ENCODE data around the gene NAV2. TPM values are rescaled to one million over a fixed set of nuclear protein-coding genes. Genes with fewer than 3 reads are reported as not detected.

The NAV2 gene
- total RNA-seq, 1 experiment from 2014 or later = 1.8 TPM

DNA sequence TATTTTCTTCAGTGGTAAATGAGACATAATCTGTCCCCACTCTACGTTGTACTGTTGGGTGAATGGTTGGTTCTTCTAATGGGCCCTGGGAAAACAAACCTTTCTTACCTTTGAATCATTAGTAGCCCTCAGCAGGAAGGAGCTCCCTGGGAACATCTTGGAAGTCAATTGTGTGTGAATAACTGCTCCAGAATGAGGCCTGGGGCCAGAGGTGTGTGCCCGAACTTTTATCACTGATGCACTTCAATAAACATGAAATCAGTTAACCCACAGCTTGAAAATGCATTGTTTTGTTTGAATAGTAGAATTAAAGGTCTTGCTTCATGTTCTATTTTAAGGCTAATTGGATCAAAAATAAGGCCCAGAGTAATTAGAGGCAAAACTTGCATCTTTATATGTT is 67.1 kb downstream of the NAV2 start:
- no peak for DNase-seq (ENCODE audit: low read depth)

DNA sequence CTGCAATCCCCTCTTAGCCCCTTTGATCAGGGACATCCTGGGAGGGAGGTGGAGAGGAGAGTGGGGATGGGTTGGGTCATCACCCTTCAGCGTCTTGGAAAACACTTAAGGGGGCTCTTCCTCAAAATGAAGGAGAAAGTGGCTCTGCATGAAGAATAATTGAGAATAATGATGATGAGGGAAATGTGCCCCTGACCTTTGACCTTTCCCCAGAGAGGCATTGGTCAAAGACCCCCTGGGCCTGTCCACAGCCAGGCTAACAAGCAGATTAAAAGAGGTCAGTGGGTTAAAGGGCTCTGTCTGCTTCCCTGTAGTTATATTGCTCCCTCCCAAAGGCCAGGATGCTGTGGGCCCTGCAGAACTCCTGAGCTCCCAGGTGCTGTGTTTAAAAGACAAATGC is 68.7 kb downstream of the NAV2 start:
- no peak for DNase-seq (ENCODE audit: low read depth)

DNA sequence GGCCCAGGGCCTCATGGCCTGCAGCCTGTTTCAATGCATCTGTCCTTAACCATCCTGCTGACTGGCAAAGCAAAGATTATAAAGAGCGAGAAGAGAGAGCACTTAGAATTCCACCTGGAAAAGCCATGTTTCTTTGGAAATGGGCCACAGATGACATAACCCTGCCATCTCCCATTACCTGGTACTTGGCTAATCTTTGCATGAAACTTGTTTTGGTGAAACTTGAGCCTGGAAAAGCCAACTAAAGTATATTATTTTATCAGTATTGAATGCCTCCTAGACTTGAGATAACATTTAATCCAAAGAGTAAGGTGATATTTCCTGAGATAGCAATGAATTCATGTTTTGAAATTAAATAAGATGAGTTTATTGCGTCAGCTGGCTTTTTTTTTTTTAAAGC is 72.6 kb downstream of the NAV2 start:
- DNase-seq (ENCODE audit: low read depth) = no peak

DNA sequence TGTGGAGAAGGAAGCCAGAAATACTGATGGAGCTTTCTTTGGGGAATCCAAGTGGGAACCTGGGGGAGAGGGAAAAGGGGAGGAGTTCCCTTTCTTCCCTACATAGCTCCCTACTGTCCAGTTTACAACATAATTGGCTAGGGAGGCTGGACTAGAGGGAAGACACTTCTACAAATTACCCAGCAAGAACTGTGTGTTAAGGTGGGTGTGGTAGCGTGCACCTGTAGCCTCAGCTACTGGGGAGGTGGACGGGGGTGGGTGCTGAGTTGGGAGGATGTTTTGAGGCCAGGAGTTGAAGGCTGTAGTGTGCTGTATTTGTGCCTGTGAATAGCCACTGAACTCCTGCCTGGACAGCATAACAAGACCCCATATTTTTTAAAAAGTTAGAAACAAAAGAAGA is 74.0 kb downstream of the NAV2 start:
- no peak for DNase-seq (ENCODE audit: low read depth)

DNA sequence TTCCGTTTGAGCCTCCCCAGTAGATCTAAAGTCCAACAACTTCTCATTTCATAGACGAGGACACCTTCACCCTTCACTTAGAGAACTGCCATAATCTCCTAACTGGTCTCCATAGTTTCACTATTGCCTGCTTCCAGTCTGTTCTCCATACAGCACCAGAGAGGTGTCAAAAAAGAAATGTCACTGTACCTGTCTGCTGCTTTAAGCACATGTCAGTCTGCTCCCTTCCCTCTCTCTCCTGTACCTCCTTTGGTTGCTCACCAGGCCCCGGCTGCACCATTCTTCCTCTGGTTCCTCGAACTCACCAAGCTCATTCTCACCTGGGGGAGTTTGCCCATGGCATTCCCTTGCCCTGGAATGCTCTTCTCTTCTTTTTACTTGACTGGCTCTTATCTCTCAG is 75.8 kb downstream of the NAV2 start:
- DNase-seq (ENCODE audit: low read depth) = no peak

DNA sequence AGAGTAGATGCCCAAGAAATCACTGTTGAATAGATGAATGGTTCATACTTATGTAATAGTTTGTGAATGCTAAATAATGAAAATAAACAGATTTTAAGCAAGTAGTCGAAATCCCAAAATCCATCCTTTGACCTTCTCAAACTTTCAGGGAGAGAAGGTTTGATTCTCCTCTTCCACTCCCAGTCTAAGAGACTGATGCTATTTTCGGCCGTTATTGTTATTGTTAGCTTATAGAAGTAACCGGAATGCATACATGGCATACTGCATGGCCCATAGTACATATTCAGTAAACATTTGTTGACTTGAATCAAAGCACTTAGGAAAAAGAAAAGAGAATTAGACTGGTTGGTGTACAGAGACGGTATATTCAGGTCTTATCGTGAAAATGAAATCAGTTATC is 76.6 kb downstream of the NAV2 start:
- DNase-seq (ENCODE audit: low read depth) = no peak

DNA sequence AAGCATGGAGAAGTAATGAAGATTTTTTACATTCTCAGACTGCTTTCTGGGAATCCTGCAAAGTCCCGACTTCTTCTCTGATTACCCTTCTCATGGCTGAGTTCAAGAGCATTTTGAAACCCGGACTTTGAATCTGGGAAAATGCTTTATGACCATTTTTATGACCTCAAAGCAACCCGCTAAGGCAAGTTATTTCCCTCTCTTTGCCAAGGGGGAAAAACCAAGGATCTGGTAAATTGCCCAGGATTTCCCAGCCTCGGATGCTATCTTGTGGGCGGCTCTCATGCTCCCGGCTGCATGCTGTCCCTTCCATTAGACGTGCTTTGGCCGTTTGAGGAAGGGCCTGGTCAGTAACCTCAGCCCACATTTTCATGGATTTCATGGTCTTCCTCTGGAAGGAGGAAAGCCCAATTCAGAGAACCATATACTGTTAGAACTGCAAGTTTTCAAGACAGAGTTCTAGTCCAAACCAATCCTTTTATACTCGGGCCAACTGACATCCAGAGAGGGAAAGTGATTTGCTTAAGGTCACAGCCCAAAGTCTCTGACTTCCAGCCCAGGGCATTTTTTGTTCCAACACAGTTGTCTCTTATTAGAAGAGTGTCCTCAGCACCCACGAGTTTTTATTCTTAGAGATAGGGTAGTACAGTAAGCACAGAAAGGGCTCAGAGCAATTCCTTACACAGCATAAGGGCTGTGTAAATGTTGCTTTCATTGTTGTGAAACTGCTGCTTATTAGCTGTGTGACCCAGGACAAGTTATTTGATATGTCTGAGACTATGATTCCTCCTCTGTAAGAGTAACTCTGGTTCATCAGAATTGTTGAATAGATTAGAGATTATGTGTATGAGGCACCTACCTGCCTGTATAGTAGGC is 77.4 kb downstream of the NAV2 start:
- DNase-seq (ENCODE audit: low read depth) = no peak

DNA sequence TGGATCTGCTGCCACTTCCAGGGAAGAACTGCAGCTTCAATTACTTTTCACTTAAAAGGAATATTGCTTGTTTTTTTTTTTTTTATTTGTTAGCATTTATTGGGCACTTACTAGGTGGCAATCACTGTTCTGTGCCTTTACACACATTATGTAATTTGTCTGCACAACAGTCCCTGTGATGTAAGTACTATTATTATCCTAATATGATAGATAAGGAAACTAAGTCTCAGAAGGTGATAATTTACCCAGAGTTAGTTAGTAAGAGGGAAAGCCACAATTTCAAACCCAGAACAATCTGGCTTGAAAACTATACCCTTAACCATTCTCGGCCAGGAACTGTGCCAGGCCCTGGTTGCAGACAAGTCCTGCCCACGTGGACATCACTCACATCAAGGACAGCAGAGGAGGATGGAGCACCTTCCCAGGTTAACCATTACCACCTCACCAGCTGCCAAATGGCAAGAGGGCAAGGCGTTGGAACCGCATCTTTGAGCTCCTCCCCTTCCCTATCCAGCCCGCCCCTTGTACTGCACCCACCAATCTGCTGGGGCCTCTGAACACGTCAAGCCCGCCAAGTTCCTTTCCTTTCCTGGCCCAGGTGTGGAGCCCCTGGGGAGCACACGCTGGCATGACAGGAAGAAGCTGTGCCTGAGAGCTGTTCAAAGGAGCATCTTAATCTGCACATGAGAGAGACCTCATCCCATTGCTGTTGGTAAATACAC is 78.4 kb downstream of the NAV2 start:
- DNase-seq (ENCODE audit: low read depth) = no peak

DNA sequence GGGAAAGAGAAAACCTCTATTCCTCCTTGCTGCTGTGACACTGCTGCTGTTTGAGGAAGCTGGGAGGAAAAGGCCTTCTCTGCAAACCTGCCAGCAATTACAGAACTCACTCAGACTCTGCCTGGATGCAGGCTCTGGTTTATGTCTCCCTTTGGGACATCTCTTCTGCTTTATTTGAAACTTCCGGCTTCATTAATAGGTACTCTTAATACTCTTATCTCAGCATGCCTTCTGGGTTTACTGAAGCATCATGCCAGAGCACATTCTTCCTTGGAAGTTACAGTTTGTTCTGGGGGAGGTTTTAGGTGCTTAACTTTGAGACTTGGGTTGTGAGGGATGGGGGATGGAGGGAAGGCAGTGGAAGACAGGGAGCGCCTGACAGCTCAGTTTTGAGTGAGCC is 79.9 kb downstream of the NAV2 start:
- DNase-seq (ENCODE audit: low read depth) = no peak

DNA sequence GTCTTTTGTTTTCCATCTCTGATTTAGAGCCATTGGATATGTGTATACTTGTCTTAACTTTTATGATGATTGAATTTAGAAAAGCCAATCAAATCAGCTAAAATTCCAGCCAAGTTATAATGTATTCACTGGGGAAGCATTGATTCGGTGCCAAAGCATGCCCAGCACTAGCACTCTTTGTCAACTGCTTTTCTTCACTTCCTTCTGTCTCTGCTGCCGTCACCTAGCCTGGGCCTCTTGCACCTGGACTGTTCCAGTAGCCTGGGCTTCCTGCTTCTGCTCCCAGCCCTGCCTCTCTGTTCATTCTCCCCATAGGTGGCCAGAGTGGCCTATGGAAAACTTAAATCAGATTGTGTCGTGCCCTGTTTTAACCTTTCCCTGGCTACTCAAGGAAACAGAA is 80.7 kb downstream of the NAV2 start:
- DNase-seq (ENCODE audit: low read depth) = no peak

DNA sequence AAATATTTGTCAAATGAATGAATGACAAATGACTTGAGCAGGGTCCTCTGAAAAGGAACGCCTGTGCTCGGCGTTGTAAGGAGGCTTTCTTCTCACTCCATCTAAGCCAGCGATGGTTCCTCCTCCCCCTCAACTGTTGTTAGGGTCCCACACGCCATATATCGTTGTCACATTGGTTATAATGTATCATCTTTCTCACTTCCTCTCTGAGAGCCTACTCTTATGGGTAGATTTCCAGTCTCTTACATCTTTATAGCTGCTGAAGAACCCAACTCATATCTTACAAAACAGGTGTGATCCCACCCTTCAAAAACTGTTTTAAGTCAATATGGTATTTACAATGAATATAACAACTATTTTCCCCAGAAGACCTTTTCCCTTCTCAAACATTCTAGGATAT is 81.5 kb downstream of the NAV2 start:
- no peak for DNase-seq (ENCODE audit: low read depth)

DNA sequence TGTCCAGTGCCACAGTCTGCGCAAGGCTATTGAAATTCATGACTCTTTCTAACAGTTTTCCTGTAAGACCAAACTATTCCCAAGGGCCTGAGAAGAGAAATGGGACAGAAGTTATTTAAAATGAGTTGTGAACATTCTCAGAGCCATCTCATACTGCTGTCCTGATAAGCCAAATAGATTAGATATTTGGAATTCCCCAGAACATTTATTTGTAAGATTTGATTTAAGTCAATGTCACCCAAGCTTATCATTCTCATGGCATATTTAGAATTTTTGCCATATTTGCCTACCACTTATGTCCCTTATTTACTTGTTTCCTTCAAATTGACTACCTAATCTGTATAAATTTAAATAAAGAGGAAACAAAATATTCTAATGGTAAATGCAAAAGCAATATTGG is 82.4 kb downstream of the NAV2 start:
- no peak for DNase-seq (ENCODE audit: low read depth)

DNA sequence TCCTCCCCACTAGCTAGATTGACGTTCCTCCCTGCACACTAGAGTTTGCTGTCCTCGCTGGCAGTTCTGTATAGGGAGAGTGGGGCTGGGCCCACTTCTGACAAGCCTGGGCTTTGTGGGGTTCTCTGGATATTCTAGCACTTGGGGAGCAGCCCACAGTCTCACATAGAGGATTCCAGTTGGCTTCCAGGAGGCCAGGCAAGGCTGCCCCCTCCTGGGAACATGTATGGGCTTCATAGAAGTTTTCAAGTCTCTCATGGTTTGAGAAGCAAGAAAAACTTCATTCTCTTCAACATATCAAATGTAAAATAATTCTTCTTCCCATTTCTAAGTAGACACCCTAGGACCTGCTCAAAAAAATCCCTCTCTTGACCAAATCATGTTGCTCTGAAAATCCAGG is 87.5 kb downstream of the NAV2 start:
- DNase-seq (ENCODE audit: low read depth) = peak; percentile 7

DNA sequence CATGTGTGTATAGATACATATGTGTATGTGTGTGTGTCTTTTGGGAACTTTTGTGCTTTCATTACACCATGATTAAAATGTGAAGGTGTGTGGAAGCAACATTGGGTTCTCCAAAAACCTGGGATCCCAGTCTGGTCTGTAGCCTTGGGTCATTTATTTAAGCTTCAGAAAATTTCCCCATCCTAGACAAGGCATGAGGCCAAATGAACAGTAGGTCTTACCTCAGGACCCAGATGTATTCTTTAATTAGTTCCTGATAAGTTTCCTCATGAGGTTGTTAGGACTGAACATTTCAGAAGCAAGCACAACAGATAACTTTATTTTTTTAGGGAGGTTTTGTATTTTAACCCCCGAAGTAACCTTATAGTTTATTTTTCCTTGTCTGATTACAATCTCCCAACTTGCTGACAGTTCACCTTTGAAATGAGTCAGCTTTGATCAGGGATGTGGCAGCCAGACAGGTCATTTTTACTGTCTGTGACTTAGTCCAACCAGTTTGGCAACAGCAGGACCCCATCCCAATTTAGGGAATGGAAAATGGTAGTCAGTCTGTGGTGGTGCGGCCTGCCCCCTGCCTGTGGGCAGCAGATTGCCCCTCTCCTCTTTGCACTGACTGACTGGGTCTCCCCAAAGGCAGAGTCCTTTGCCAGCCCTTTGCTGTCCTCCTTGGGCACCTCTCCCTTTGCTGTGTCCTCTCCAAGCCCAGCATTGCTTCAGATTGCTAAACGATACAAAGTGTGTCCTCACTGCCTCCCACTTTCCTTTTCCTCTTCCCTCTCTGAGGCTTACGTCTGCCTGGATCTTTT is 88.3 kb downstream of the NAV2 start:
- DNase-seq (ENCODE audit: low read depth) = peak; percentile 8

DNA sequence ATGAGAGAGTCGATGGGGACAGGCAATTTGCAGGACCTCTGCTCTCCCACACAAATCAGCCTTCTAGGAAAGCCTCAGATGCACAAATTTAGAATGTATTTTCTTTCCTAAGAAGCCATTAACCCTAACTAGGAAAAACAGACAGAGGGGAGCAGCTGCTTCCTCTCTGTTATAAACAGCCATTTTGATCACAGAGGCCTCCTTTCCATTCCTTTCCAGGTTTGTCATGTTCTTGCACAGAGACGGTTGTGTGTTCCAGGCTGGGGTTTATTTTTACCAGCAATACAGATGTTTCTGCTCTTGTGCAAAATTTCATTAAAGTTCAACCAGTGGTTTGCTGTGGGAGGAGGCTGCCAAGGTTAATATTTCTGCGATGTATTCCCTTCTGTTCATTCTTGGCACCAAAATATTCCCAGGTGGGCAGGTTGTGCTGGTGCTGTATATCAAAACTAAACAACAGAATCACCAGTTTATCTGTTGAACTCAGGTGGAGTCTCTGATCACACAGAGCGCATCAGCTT is 90.2 kb downstream of the NAV2 start:
- DNase-seq (ENCODE audit: low read depth) = no peak

DNA sequence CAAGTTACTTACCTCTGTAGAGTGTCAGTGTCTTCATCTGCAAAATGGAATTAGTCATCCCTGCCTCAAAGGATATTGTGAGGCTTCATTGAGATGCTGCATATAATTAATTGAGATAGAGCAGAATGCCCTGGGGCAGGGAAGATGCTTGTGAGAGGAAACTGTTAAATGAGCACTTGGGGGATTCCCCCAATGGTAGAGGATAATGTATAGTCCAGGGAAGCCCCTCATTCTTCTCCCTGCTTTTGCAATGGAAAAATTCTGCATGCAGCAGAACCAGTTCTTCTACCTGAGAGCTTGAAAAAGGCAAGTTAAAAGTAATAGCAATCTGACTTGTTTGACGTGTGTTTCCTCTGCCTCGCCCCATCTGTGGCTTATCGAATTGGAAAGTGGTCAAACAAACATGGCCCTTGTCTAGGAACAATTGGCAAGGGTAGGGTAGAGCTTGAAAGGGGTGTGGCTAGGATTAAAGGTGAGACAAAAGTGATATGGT is 90.9 kb downstream of the NAV2 start:
- DNase-seq (ENCODE audit: low read depth) = no peak

DNA sequence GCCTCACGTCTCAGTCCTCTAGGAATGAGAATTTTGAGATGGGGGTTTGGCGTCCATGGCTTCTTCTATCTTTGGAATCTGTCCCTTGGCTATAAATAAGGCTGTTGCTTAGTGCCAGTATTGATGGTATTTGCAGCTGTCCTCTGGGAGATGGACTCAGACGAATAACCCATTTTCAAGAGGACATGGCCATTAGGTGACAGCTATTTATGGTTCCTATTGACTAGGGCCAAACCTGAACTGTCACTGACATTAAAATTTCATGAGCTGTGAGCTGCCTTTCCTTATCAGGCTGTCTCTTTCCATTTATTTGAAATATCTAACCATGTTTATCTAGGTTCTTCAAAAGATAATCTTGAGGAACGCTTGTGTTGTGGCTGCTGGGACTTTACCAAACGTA is 92.7 kb downstream of the NAV2 start:
- DNase-seq (ENCODE audit: low read depth) = no peak

DNA sequence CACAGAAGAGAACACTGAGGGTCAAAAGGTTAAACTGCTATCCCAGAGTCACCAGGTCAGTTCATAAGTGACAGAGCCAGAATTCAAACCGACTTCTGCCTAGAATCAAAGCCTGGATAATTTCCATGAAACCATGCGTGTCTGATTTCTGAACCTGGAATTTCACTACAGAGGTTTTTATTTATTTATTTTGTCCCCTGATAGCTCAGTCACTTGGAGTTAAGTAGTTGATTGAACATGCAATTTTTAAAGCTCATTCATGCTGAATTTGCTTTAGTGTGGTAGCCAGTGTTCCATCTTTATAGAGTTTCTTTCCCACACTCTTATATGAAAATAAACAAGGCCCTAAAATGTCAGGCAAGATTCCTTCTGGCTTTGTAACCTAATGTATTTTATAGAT is 93.2 kb downstream of the NAV2 start:
- no peak for DNase-seq (ENCODE audit: low read depth)

DNA sequence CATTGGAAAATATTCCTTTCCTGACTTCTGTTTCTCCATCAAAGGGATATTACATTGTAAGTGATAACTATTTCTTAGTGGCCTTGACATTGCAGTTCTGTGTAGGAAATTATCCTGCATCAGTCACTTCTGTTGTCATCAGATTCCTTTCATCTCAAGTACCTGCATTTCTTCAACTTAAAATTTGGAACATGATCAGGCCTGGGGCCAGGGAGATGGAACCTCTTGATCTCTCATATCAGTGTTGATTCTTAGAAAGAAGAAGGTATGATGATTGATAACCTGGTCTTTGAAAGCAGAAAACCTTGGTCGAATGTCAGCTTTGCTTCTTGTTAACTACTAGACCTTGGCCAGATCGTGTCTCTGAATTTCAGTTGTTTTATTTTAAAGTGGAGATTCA is 93.6 kb downstream of the NAV2 start:
- no peak for DNase-seq (ENCODE audit: low read depth)

DNA sequence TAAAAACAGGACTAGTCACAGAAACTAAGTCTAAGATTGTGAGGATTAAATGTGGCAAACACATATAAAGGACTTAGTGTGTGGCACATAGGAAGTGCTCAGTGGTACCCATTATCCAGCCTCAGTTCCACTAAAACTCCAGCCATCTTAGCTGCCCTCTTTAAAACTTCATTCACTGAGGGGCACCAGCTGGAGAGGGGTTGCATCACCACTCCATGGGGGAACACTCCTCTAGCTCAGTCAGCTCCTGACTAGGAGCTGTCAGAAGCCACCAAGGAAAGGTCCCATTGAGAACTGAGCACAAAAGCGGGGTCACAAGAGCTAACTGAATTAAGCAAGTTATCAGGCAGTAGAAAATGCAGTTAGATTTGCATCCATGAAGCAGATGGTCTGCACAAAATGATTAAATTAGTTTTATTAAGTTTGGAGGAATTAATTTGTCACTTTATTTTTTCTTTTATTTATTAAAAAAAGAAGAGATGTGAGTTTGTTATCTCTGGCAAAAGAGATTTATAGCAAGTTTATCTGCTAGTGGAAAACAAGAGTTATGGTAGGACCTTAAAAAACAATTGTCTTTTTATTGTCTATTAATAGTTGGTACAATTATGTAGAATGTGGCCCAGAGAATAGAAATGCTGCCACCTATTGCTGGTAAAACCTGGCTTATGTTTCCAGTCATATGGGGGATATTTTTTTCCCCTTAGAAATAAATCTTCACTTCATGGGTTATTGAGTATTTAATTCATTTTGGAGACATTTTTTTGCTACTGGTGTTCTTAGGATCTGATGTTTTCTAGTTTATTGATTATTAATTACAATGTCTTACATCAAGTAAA is 95.7 kb downstream of the NAV2 start:
- no peak for DNase-seq (ENCODE audit: low read depth)

DNA sequence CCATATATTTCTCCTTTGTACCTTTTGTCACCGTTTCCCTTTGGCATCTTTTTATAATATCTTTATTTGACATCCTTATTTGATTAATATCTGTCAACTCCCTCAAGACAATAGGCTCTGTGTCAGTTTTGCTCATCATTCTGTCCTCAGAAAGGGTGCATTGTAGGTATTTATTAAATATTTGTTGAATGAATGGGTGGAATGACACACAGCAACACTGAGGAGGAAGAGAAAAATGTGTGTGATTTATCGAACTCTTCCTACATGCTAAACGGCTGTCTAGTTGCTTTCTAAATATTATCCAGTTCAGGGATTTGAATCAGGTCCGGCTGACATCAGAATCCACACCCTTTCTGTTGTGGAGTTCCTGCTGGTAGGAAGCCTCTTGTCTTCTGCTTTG is 98.2 kb downstream of the NAV2 start:
- DNase-seq (ENCODE audit: low read depth) = no peak

Measured in Daoy (cell line).